GM23338 (cell line): ENCODE data around the gene SIM1.

ENCODE experiments used
- CREB1 ChIP-seq: fragments of 250-450 bp; sonication (Bioruptor Pico); IDR thresholded peaks from 2 replicates; pipeline ENCODE4 v1.5.0; 2020; ENCODE audit warnings: low read depth, mild to moderate bottlenecking, moderate library complexity
- CTCF ChIP-seq, 2 experiments: fragments of 200-600 bp in 1 of 2; sonication (generic) in 1 of 2; conservative IDR thresholded peaks; 2 replicates each; pipeline versions ENCODE4 v1.5.1 to v1.6.1; 2016 to 2017; ENCODE audit warnings: antibody characterized with exemption in 2 of 2, low read depth in 2 of 2, mild to moderate bottlenecking in 2 of 2, moderate library complexity in 1 of 2
- ETS1 ChIP-seq: IDR thresholded peaks from 2 replicates; pipeline ENCODE4 v1.6.1; 2016; ENCODE audit warnings: antibody characterized with exemption
- EZH2 ChIP-seq: fragments of 200-600 bp; sonication (generic); IDR thresholded peaks from one replicate; pipeline ENCODE4 v1.8.0; 2017; ENCODE audit warnings: antibody characterized with exemption, mild to moderate bottlenecking, low read depth; ENCODE audit not compliant: unreplicated experiment
- EZH2phosphoT487 ChIP-seq: fragments of 200-600 bp; sonication (generic); IDR thresholded peaks from one replicate; pipeline ENCODE4 v1.8.1; 2018; ENCODE audit warnings: antibody characterized with exemption; ENCODE audit not compliant: unreplicated experiment
- JUNB ChIP-seq: IDR thresholded peaks from one replicate; pipeline ENCODE4 v1.6.1; 2016; ENCODE audit warnings: antibody characterized with exemption; ENCODE audit not compliant: unreplicated experiment
- NANOG ChIP-seq: IDR thresholded peaks from 2 replicates; pipeline ENCODE4 v1.6.1; 2016; ENCODE audit warnings: antibody characterized with exemption, borderline replicate concordance
- POLR2AphosphoS5 ChIP-seq: IDR thresholded peaks from 2 replicates; pipeline ENCODE4 v1.6.1; 2016; ENCODE audit warnings: antibody characterized with exemption, low read depth
- REST ChIP-seq: IDR thresholded peaks from one replicate; pipeline ENCODE4 v1.6.1; 2018; ENCODE audit warnings: antibody characterized with exemption; ENCODE audit not compliant: unreplicated experiment
- ZNF114 ChIP-seq: fragments of 250-450 bp; sonication (Bioruptor Pico); IDR thresholded peaks from 2 replicates; pipeline ENCODE4 v1.5.0; 2020; ENCODE audit warnings: mild to moderate bottlenecking, moderate library complexity
- ZNF331 ChIP-seq: fragments of 250-450 bp; sonication (Bioruptor Pico); IDR thresholded peaks from 2 replicates; pipeline ENCODE4 v1.5.0; 2020; ENCODE audit warnings: low read depth, mild to moderate bottlenecking, moderate library complexity

- TF ChIP-seq CTCF (conservative IDR thresholded peaks at IDR 0.05; ENCODE audit: low read depth in 2 of 2) (no peak), ZNF331 (CRISPR knock-in tag) (no peak), EZH2phosphoT487 (no peak), REST (no peak), EZH2 (no peak), POLR2AphosphoS5 (no peak), JUNB (no peak), CREB1 (CRISPR knock-in tag) (no peak), NANOG (no peak), ZNF114 (CRISPR knock-in tag) (no peak), ETS1 (no peak)
Observed at GRCh38 chr6:100344761-100345160, 120.0 kb downstream of the SIM1 start.
